ENCODE measurements around the gene PEPD. TPM values are rescaled to one million over a fixed set of nuclear protein-coding genes. Genes with fewer than 3 reads are reported as not detected.

Gene PEPD
- total RNA-seq, 2 experiments from 2014 or later: 17.5 to 23.0 TPM

DNA sequence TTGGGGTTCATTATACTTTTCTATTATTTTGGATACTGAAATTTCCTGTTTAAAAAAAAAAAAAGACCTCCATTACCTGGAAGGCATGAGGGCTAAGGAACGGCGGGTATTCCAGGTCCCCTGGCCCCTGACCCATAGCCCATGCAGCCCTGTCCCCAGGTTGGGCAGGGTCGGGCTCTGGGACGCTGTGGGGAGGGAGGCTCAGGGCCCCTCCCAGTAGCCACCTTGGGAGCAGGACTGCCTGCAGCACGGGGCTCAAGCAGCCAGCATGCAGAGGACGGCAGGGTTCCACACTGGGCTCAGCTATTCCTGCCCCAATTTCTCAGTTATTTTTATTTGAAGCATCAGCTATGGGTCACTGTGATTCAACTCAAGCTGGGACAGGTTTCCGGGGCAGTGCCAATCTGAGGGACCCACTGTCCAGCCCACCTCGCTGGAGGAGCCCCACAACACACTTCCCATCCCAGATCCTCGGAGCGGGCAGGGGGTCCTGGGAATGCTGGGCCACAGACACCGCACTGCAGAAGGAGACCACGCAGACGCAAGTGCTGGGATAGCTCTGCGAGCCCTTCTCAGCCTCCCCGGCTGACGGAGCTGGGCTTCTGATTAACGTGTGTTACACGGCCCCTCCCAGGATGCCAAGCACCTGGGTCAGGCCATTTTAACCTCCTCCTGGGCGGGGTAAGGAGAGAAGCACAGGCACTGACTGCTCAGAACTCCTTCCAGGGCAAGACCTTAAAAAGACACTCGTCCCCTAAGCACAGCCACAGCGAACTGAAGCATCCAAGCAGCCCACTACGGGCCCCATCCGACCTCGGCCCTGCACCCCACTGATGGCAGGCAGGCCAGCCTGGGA lies 60.1 kb downstream of the PEPD start:
- TF ChIP-seq CTCF (IDR thresholded peaks at IDR 0.05): no peak
- ATAC-seq (ENCODE audit: poor library complexity) (no peak), DNase-seq (peak in 1 of 14 experiments; percentile 22)
- intact Hi-C loops (cut with DNase I, micrococcal nuclease): no loop called here
- Histone ChIP-seq H3K36me3 (ENCODE audit: insufficient read depth, low read length) (peaks cover 7% of the 10 kb centered on the region), H3K27ac (ENCODE audit: low read depth in 1 of 2, low read length in 2 of 2) (no peak overlapping the region), H3K4me1 (ENCODE audit: insufficient read depth, low read length) (no peaks in the 10 kb centered on the region), H3K4me3 (ENCODE audit: low read length) (no peak overlapping the region), H3K27me3 (ENCODE audit: control insufficient read depth in 1 of 2, insufficient read depth in 2 of 2, low read length in 2 of 2) (no peaks in the 10 kb centered on the region), H3K9me3 (ENCODE audit: control insufficient read depth in 1 of 2, insufficient read depth in 1 of 2, low read length in 2 of 2) (no peaks in the 10 kb centered on the region)
- Mint-ChIP-seq H3K4me3 (no peak overlapping the region), H3K36me3 (ENCODE audit: low read depth) (peaks cover 25% of the 10 kb centered on the region), H3K9me3 (no peaks in the 10 kb centered on the region), H3K27me3 (no peaks in the 10 kb centered on the region), H3K4me1 (ENCODE audit: low read depth) (no peaks in the 10 kb centered on the region), H3K27ac (no peak overlapping the region)
- ChIA-PET CTCF (no interaction called here), POLR2A (no interaction called here)

DNA sequence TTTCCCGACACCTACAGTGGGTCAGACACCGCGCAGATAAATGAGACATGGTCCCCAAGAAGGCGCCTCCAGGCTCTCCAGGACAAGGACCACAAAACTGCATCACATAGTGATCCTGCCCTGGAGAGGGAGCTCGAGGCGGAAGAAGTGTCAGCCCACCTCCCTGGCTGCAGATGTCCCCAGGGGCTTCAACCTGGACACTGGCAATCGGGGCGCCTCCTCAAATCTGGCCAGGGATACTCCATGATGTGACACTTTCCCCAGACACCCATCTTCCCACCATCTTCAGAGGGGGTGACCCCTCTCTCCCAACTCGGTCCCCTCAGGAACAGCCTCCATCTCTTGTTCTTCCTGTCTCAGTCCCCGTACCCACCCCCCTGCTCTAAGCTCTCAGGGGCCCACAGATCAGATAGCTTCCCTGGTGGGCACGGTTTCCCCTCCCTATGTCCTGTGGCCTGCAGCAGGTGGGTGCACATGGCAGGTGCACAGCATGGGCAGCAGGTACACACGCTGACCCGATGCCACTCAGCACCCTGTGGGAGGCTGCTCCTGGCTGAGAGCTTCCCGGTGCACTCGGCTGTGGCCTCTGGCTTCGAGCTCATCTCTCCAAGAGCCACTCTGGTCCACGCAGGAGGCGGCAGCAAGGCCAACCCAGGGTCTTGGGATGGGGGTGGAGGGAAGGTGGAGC lies 61.2 kb downstream of the PEPD start:
- intact Hi-C loops (cut with DNase I, micrococcal nuclease): no loop called here
- Mint-ChIP-seq H3K36me3 (ENCODE audit: low read depth) (peaks cover 25% of the 10 kb centered on the region), H3K4me1 (ENCODE audit: low read depth) (no peaks in the 10 kb centered on the region), H3K9me3 (no peaks in the 10 kb centered on the region), H3K27ac (no peak overlapping the region), H3K27me3 (no peaks in the 10 kb centered on the region), H3K4me3 (no peak overlapping the region)
- Histone ChIP-seq H3K27ac (ENCODE audit: low read depth in 1 of 2, low read length in 2 of 2) (no peak overlapping the region), H3K9me3 (ENCODE audit: control insufficient read depth in 1 of 2, insufficient read depth in 1 of 2, low read length in 2 of 2) (no peaks in the 10 kb centered on the region), H3K36me3 (ENCODE audit: insufficient read depth, low read length) (peaks cover 7% of the 10 kb centered on the region), H3K4me3 (ENCODE audit: low read length) (no peak overlapping the region), H3K4me1 (ENCODE audit: insufficient read depth, low read length) (no peaks in the 10 kb centered on the region), H3K27me3 (ENCODE audit: control insufficient read depth in 1 of 2, insufficient read depth in 2 of 2, low read length in 2 of 2) (no peaks in the 10 kb centered on the region)
- no peak for TF ChIP-seq CTCF (IDR thresholded peaks at IDR 0.05)
- ATAC-seq (ENCODE audit: poor library complexity): no peak
- ChIA-PET POLR2A (no interaction called here), CTCF (no interaction called here)
- DNase-seq: peak in 1 of 14 experiments; percentile 24

GRCh38 chr19:33459222-33460090 lies 62.1 kb downstream of the PEPD start:
- ChIA-PET POLR2A (no interaction called here), CTCF (no interaction called here)
- Histone ChIP-seq H3K9me3 (ENCODE audit: control insufficient read depth in 1 of 2, insufficient read depth in 1 of 2, low read length in 2 of 2) (no peaks in the 10 kb centered on the region), H3K27ac (ENCODE audit: low read depth in 1 of 2, low read length in 2 of 2) (no peak overlapping the region), H3K27me3 (ENCODE audit: control insufficient read depth in 1 of 2, insufficient read depth in 2 of 2, low read length in 2 of 2) (no peaks in the 10 kb centered on the region), H3K36me3 (ENCODE audit: insufficient read depth, low read length) (peaks cover 7% of the 10 kb centered on the region), H3K4me3 (ENCODE audit: low read length) (no peak overlapping the region), H3K4me1 (ENCODE audit: insufficient read depth, low read length) (no peaks in the 10 kb centered on the region)
- no peaks in the 10 kb centered on the region for H3K9me3 Mint-ChIP-seq
- H3K27me3 Mint-ChIP-seq: no peaks in the 10 kb centered on the region
- intact Hi-C loops (cut with DNase I, micrococcal nuclease): no loop called here
- DNase-seq (peak in 1 of 14 experiments; percentile 20), ATAC-seq (ENCODE audit: poor library complexity) (no peak)
- H3K4me1 Mint-ChIP-seq (ENCODE audit: low read depth): no peaks in the 10 kb centered on the region
- H3K27ac Mint-ChIP-seq: no peak overlapping the region
- H3K4me3 Mint-ChIP-seq: no peak overlapping the region
- H3K36me3 Mint-ChIP-seq (ENCODE audit: low read depth): peaks cover 25% of the 10 kb centered on the region
- no peak for TF ChIP-seq CTCF (IDR thresholded peaks at IDR 0.05)

All from CD4-positive, alpha-beta T cell (primary cell).